ENCODE results near the gene CIDEB.

DNA sequence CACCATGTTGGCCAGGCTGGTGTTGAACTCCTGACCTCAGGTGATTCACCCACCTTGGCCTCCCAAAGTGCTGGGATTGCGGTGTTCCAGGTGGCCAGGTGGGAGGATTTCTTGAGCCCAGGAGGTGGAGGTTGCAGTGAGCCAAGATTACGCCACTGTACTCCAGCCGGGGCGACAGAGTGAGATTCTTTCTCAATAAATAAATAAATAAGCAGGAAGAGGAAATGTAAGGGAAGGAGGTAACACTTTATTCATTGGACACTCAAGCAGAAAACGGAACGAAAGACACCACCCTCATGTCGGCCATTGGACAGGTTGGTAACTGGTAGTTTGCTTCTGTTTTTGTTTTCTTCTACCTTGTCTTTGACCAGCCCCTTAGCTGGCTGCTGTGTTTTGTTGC, 47.2 kb upstream of the CIDEB start:
- TF ChIP-seq HMGXB4 (CRISPR knock-in tag; IDR thresholded peaks at IDR 0.05) (no peak), PHF8 (IDR thresholded peaks at IDR 0.05; ENCODE audit: borderline replicate concordance, low read length) (no peak), POLR2AphosphoS5 (IDR thresholded peaks at IDR 0.05; ENCODE audit: control insufficient read depth, insufficient read depth, low read depth, low read length) (no peak), ZNF121 (CRISPR knock-in tag; conservative IDR thresholded peaks at IDR 0.05) (no peak; the same call in 1 of the 2 replicates), POLR2A (conservative IDR thresholded peaks at IDR 0.05) (no peak), HDAC1 (IDR thresholded peaks at IDR 0.05) (no peak), ZNF124 (CRISPR knock-in tag; IDR thresholded peaks at IDR 0.05) (no peak), TEAD4 (IDR thresholded peaks at IDR 0.05; ENCODE audit: low read length) (no peak), TEAD4 (CRISPR knock-in tag; IDR thresholded peaks at IDR 0.05; ENCODE audit: borderline replicate concordance) (no peak), SP2 (IDR thresholded peaks at IDR 0.05; ENCODE audit: extremely low read depth, low read depth, low read length, poor library complexity, severe bottlenecking) (no peak), ATF7 (IDR thresholded peaks at IDR 0.05) (no peak)
- TF ChIP-seq, protein P1, sequence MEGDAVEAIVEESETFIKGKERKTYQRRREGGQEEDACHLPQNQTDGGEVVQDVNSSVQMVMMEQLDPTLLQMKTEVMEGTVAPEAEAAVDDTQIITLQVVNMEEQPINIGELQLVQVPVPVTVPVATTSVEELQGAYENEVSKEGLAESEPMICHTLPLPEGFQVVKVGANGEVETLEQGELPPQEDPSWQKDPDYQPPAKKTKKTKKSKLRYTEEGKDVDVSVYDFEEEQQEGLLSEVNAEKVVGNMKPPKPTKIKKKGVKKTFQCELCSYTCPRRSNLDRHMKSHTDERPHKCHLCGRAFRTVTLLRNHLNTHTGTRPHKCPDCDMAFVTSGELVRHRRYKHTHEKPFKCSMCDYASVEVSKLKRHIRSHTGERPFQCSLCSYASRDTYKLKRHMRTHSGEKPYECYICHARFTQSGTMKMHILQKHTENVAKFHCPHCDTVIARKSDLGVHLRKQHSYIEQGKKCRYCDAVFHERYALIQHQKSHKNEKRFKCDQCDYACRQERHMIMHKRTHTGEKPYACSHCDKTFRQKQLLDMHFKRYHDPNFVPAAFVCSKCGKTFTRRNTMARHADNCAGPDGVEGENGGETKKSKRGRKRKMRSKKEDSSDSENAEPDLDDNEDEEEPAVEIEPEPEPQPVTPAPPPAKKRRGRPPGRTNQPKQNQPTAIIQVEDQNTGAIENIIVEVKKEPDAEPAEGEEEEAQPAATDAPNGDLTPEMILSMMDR (IDR thresholded peaks at IDR 0.05 in 2 of 3, conservative IDR thresholded peaks at IDR 0.05 in 1 of 3; ENCODE audit: insufficient read depth in 2 of 3, low read depth in 1 of 3, low read length in 3 of 3): no peak

All from K562 (cell line).